HG03460 (cell line): ENCODE results near the gene TDP1.
A peak's percentile ranks its signal among the peaks of the same experiment; 100 is the strongest.

Experiments
- ATAC-seq: cut with Tn5 transposase; IDR thresholded peaks from one replicate; pipeline ENCODE4 v1.9.1; 2021; ENCODE audit not compliant: unreplicated experiment

The TDP1 gene

GRCh38 chr14:89955745-89956660, at the start of gene TDP1:
Gene TDP1, plus strand, starts transcription at chr14:89955927. Its CDS starts 7,188 bp downstream, at chr14:89963115.
- ATAC-seq: peak; percentile 58

- no peak for ATAC-seq
Observed at GRCh38 chr14:89906000-89906399, 49.7 kb upstream of the TDP1 start.

GRCh38 chr14:89907655-89908054, 48.1 kb upstream of the TDP1 start:
- ATAC-seq: no peak

GRCh38 chr14:89908712-89909450, 46.8 kb upstream of the TDP1 start:
- no peak for ATAC-seq

GRCh38 chr14:89909586-89909985, 46.1 kb upstream of the TDP1 start:
- ATAC-seq: no peak

GRCh38 chr14:89910691-89911009, 45.1 kb upstream of the TDP1 start:
- ATAC-seq: no peak

- no peak for ATAC-seq
Observed at GRCh38 chr14:89911010-89911919, 44.5 kb upstream of the TDP1 start.

GRCh38 chr14:89912221-89912620, 43.5 kb upstream of the TDP1 start:
- ATAC-seq: no peak

- ATAC-seq: no peak
Observed at GRCh38 chr14:89912667-89913211, 43.0 kb upstream of the TDP1 start.

GRCh38 chr14:89915114-89915878, 40.4 kb upstream of the TDP1 start:
- no peak for ATAC-seq

- ATAC-seq: no peak
Observed at GRCh38 chr14:89918721-89919120, 37.0 kb upstream of the TDP1 start.

- no peak for ATAC-seq
Observed at GRCh38 chr14:89920056-89920455, 35.7 kb upstream of the TDP1 start.

- no peak for ATAC-seq
Observed at GRCh38 chr14:89921346-89921745, 34.4 kb upstream of the TDP1 start.

GRCh38 chr14:89922031-89922907, 33.5 kb upstream of the TDP1 start:
- ATAC-seq: no peak

- no peak for ATAC-seq
Observed at GRCh38 chr14:89924268-89924667, 31.5 kb upstream of the TDP1 start.

- ATAC-seq: no peak
Observed at GRCh38 chr14:89926694-89927093, 29.0 kb upstream of the TDP1 start.

GRCh38 chr14:89927186-89927865, 28.4 kb upstream of the TDP1 start:
- no peak for ATAC-seq

GRCh38 chr14:89933002-89933401, 22.7 kb upstream of the TDP1 start:
- ATAC-seq: no peak
